NT2/D1 (cell line): ENCODE data around the gene ALG12.

Source experiments
- SUZ12 ChIP-seq: IDR thresholded peaks from 2 replicates; pipeline ENCODE4 v1.6.1; 2011; ENCODE audit not compliant: insufficient read length, insufficient read depth; ENCODE audit errors: extremely low read depth
- YY1 ChIP-seq: IDR thresholded peaks from 2 replicates; pipeline ENCODE4 v1.6.1; 2011; ENCODE audit not compliant: insufficient read length, insufficient read depth
- ZNF274 ChIP-seq: IDR thresholded peaks from 2 replicates; pipeline ENCODE4 v1.6.1; 2011; ENCODE audit warnings: mild to moderate bottlenecking, low read depth, low read length

- TF ChIP-seq ZNF274 (no peak), YY1 (no peak), SUZ12 (no peak)
Measured at GRCh38 chr22:49901457-49901856, 16.8 kb downstream of the ALG12 start.
